ENCODE results near the gene NPRL2.

- TF ChIP-seq CTCF (IDR thresholded peaks at IDR 0.05) (no peak), ZFX (IDR thresholded peaks at IDR 0.05; ENCODE audit: borderline replicate concordance) (no peak)
These were observed 31.2 kb downstream of the NPRL2 start for GRCh38 chr3:50319181-50319893.

Measured in 22Rv1 (cell line).